ENCODE results near the gene SOS1.
A peak's percentile ranks its signal among the peaks of the same experiment; 100 is the strongest.

Gene SOS1

GRCh38 chr2:39013871-39014270, 107.0 kb downstream of the SOS1 start:
- H3K27me3 ChIP-seq, result no peaks in the 10 kb centered on the region
- H3K9me3 ChIP-seq, result no peaks in the 10 kb centered on the region
- H3K27ac ChIP-seq, result no peak overlapping the region
- TF ChIP-seq CTCF (IDR thresholded peaks at IDR 0.05), result no peak
- H3K36me3 ChIP-seq, result peaks cover 30 to 48% (median 33%) of the 10 kb centered on the region in 3 donors
- no peak for DNase-seq
- intact Hi-C loops (cut with DNase I; ENCODE audit: low total_unique reads), result no loop called here
- H3K4me3 ChIP-seq, result no peak overlapping the region
- H3K4me1 ChIP-seq, result peaks cover 0 to 40% (median 12%) of the 10 kb centered on the region in 4 donors

- intact Hi-C loops (cut with DNase I; ENCODE audit: low total_unique reads), result no loop called here
- TF ChIP-seq CTCF (IDR thresholded peaks at IDR 0.05), result no peak
- peaks cover 49 to 79% (median 63%) of the 10 kb centered on the region in 3 donors for H3K36me3 ChIP-seq
- H3K27ac ChIP-seq, result no peak overlapping the region
- H3K9me3 ChIP-seq, result no peaks in the 10 kb centered on the region
- no peaks in the 10 kb centered on the region for H3K27me3 ChIP-seq
- no peak for DNase-seq
- no peaks in the 10 kb centered on the region for H3K4me1 ChIP-seq
- H3K4me3 ChIP-seq, result no peak overlapping the region
Observed at GRCh38 chr2:39008665-39009064, 112.2 kb downstream of the SOS1 start.

DNA sequence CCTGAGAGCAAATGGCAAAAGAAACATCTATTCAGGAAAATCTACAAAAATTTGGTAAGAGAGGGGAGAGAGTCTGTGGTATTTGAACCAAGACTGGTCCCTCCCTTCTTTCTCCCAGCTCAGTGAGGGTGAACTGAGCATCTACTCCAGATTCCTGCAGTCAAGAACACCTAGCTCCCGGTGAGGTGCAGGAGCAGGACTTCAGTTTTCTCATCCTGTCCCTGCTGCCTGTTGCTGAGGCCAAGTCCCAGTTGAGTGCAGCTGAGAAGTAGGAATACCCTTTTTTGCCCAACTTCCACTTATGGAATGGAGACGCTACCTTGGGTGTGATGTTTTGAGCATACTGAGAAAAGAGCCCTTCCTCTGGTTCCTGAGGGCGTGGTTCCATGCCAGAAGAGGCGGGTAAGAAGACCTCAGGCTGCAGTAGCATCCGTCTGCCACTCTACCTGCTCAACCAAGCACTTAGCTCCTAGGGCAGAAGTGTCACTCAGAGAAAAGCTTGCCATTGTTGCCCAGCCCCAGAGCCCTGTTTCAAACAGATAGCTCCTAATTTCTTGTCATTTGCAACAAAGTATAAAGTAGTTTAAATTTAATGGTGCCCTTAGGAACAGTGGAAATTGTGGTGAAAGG, 112.9 kb downstream of the SOS1 start:
- Histone ChIP-seq H3K27ac (no peak overlapping the region), H3K4me1 (no peaks in the 10 kb centered on the region), H3K9me3 (no peaks in the 10 kb centered on the region), H3K27me3 (no peaks in the 10 kb centered on the region), H3K4me3 (no peak overlapping the region), H3K36me3 (peaks cover 45 to 73% (median 56%) of the 10 kb centered on the region in 3 donors)
- TF ChIP-seq CTCF (IDR thresholded peaks at IDR 0.05), result no peak
- no peak for DNase-seq
- intact Hi-C loops (cut with DNase I; ENCODE audit: low total_unique reads), result no loop called here

GRCh38 chr2:39000552-39000951, 120.3 kb downstream of the SOS1 start:
- Histone ChIP-seq H3K36me3 (peaks cover 59 to 70% (median 60%) of the 10 kb centered on the region in 3 donors), H3K4me3 (no peak overlapping the region), H3K9me3 (no peaks in the 10 kb centered on the region), H3K27ac (no peak overlapping the region), H3K27me3 (no peaks in the 10 kb centered on the region), H3K4me1 (no peaks in the 10 kb centered on the region)
- TF ChIP-seq CTCF (IDR thresholded peaks at IDR 0.05), result no peak
- DNase-seq, result no peak
- intact Hi-C loops (cut with DNase I; ENCODE audit: low total_unique reads), result no loop called here

- intact Hi-C loops (cut with DNase I; ENCODE audit: low total_unique reads), result no loop called here
- Histone ChIP-seq H3K9me3 (no peaks in the 10 kb centered on the region), H3K27ac (no peak overlapping the region), H3K27me3 (no peaks in the 10 kb centered on the region), H3K36me3 (peaks cover 60 to 83% (median 65%) of the 10 kb centered on the region in 3 donors), H3K4me1 (no peaks in the 10 kb centered on the region), H3K4me3 (no peak overlapping the region)
- DNase-seq, result peak in 1 of 2 donors; percentile 26
- TF ChIP-seq CTCF (IDR thresholded peaks at IDR 0.05), result no peak
Observed at GRCh38 chr2:38997781-38998180, 123.1 kb downstream of the SOS1 start.
